GM18951 (cell line): Measurements from ENCODE around the gene PDZRN3.

Source experiments
- POLR2A ChIP-seq: IDR thresholded peaks from 4 replicates; pipeline ENCODE4 v1.6.1; 2011; ENCODE audit warnings: mild to moderate bottlenecking; ENCODE audit not compliant: insufficient read length, insufficient read depth; ENCODE audit errors: extremely low read depth
- in situ Hi-C: fragments of 300-500 bp; cut with MboI; formaldehyde crosslinking; loops from one replicate; pipeline ENCODE4 v1.12.0; 2022; ENCODE audit warnings: low sequenced_read_pairs, mixed read lengths, inconsistent platforms; ENCODE audit not compliant: unreplicated experiment

PDZRN3 gene

GRCh38 chr3:73404435-73404834 lies 220.3 kb downstream of the PDZRN3 start:
- in situ Hi-C loops, result no loop called here
- TF ChIP-seq POLR2A, result no peak

GRCh38 chr3:73403444-73403843 lies 221.3 kb downstream of the PDZRN3 start:
- in situ Hi-C loops, result no loop called here
- no peak for TF ChIP-seq POLR2A

- TF ChIP-seq POLR2A, result no peak
- in situ Hi-C loops, result no loop called here
Observed at GRCh38 chr3:73401616-73402279, 223.0 kb downstream of the PDZRN3 start.

GRCh38 chr3:73401059-73401458 lies 223.7 kb downstream of the PDZRN3 start:
- TF ChIP-seq POLR2A, result no peak
- in situ Hi-C loops, result no loop called here

GRCh38 chr3:73399666-73400253 lies 225.0 kb downstream of the PDZRN3 start:
- TF ChIP-seq POLR2A, result no peak
- in situ Hi-C loops, result no loop called here

- in situ Hi-C loops, result no loop called here
- TF ChIP-seq POLR2A, result no peak
Observed at GRCh38 chr3:73399106-73399505, 225.6 kb downstream of the PDZRN3 start.

GRCh38 chr3:73398084-73398483 lies 226.7 kb downstream of the PDZRN3 start:
- no peak for TF ChIP-seq POLR2A

GRCh38 chr3:73394240-73394639 lies 230.5 kb downstream of the PDZRN3 start:
- in situ Hi-C loops, result no loop called here
- no peak for TF ChIP-seq POLR2A

More at GRCh38 chr3:73398084-73398483, 226.7 kb downstream of the PDZRN3 start:
- in situ Hi-C loops, result no loop called here

GRCh38 chr3:73393005-73393404 lies 231.7 kb downstream of the PDZRN3 start:
- in situ Hi-C loops, result no loop called here
- no peak for TF ChIP-seq POLR2A

- in situ Hi-C loops, result no loop called here
- no peak for TF ChIP-seq POLR2A
Observed at GRCh38 chr3:73391984-73392383, 232.8 kb downstream of the PDZRN3 start.

GRCh38 chr3:73389928-73390327 lies 234.8 kb downstream of the PDZRN3 start:
- in situ Hi-C loops, result no loop called here
- TF ChIP-seq POLR2A, result no peak

GRCh38 chr3:73389117-73389813 lies 235.5 kb downstream of the PDZRN3 start:
- in situ Hi-C loops, result no loop called here
- TF ChIP-seq POLR2A, result no peak

- no peak for TF ChIP-seq POLR2A
- in situ Hi-C loops, result no loop called here
Observed at GRCh38 chr3:73385568-73385967, 239.2 kb downstream of the PDZRN3 start.
